GM21576 (cell line): ENCODE results near the gene BARHL2.

Experiments used
- ATAC-seq: cut with Tn5 transposase; IDR thresholded peaks from one replicate; pipeline ENCODE4 v1.9.1; 2021; ENCODE audit warnings: mild to moderate bottlenecking, moderate library complexity; ENCODE audit not compliant: unreplicated experiment

BARHL2 gene

GRCh38 chr1:90711696-90712095 lies 5.4 kb downstream of the BARHL2 start:
- no peak for ATAC-seq

- no peak for ATAC-seq
Observed at GRCh38 chr1:90710579-90711536, 6.2 kb downstream of the BARHL2 start.

- no peak for ATAC-seq
Observed at GRCh38 chr1:90709535-90709934, 7.6 kb downstream of the BARHL2 start.

- ATAC-seq = no peak
Observed at GRCh38 chr1:90708826-90709225, 8.3 kb downstream of the BARHL2 start.

GRCh38 chr1:90708236-90708786 lies 8.8 kb downstream of the BARHL2 start:
- no peak for ATAC-seq

GRCh38 chr1:90707363-90707710 lies 9.8 kb downstream of the BARHL2 start:
- ATAC-seq = no peak

GRCh38 chr1:90706437-90707362 lies 10.4 kb downstream of the BARHL2 start:
- ATAC-seq = no peak

GRCh38 chr1:90705956-90706355 lies 11.1 kb downstream of the BARHL2 start:
- ATAC-seq = no peak

GRCh38 chr1:90704817-90705216 lies 12.3 kb downstream of the BARHL2 start:
- no peak for ATAC-seq

GRCh38 chr1:90694846-90695245 lies 22.3 kb downstream of the BARHL2 start:
- no peak for ATAC-seq

- ATAC-seq = no peak
Observed at GRCh38 chr1:90687747-90688146, 29.4 kb downstream of the BARHL2 start.

- no peak for ATAC-seq
Observed at GRCh38 chr1:90675161-90675847, 41.8 kb downstream of the BARHL2 start.

- ATAC-seq = no peak
Observed at GRCh38 chr1:90671741-90672140, 45.4 kb downstream of the BARHL2 start.

- ATAC-seq = no peak
Observed at GRCh38 chr1:90671251-90671650, 45.9 kb downstream of the BARHL2 start.
